T-helper 2 cell (primary cell): ENCODE data around the gene C13orf46.

Source experiments
- DNase-seq, 5 experiments: peaks; one replicate each; pipeline versions ENCODE4 v3.0.0 to v3.0.0-alpha.2; 2012 to 2022

Gene C13orf46

GRCh38 chr13:113953561-113953960 is 20.3 kb downstream of the C13orf46 start:
- no peak for DNase-seq

DNA sequence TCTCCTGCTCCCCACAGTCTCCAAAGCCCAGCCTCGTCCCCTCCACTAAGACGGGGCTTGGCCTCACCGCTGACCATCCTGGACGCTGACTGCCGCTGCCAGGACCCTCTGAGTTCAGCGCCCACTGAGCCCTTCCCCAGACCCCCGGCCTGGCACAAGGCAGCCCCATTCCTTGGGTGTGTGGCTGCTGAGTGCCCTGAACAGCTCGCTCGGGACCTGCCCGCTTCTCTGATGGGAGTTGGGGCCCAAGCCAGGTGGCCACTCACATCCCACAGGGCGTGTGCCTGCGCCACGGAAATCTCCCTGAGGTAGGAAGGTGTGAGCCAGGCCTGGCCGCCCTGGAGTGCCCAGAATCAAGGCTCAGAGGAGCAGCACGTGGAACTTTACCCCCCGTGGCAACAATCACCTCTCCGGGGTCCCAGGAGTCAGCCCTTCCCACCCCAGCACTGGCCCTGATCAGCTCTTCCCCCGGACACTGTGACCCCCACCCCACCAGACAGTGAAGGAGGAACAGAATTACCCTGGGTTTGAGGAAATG is 20.8 kb downstream of the C13orf46 start:
- DNase-seq, result no peak

DNA sequence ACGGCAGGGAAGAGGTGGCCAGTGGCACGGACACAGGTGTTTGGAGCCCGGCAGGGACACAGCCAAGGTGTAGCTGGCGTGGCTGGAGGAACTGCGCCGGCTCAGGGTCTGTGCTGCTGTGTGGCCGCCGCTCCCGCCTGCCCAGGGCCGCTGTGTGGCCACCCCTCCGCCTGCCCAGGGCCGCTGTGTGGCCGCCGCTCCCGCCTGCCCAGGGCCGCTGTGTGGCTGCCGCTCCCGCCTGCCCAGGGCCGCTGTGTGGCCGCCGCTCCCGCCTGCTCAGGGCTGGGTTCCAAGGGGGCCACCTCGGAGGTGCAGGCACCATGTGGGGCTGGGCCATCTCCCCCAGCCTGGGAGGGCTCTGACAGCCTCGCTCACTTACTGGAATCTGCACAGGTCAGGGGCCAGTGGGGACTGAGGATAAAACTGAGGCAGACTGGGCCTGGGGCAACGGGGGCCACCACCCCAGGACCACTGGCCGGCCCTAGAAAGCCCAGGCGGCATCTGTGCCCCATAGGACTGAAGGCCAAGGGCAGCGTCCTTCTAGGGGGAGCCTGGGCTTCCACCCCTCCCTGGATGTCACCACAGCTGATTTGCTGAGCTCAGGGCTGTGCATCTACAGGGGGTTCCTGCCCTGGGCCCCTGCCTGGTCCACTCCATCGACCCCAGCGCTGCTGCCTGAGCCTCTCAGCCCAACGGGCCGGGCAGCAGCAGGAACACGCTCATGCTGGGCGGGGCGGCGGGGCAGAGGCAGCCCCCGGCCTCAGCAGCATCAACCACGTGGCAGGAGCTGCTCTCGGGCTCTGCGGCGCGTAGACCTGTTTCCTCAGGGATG is 21.5 kb downstream of the C13orf46 start:
- no peak for DNase-seq

DNA sequence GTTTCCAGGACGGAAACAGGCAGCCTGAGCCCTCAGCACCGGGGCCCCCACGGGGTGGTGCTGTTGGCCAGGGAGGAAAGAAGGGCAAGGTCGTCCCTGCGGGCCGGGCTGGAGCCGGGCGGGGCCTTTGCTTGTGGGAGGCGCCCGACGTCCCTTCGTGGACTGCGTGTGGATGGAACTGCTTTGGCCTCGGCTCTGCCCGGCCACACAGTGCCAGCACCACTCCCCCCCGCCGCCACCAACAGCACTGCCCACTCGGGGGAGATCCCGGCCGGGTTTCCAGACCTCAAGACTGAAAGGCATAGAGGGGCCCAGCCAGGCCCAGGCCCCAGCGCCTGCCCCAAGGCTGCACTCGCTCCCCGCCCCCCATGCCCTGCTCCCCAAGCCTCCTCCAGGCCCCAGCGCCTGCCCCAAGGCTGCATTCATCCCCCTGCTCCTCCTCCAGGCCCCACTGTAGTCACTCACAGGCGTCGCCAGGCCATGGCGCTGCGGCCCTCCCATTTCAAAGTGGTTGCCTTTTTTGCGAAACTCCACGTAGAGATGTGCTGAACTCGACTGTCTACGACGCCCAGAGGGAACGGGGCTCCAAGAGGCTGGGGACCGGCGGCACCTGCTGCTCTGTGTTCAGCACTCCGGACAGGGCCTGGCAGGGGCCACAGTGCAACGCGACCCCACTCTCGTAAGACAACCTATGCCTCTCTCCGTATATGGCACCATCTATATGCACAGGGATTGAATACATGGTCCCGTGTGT is 22.5 kb downstream of the C13orf46 start:
- peak in 4 of 5 experiments; percentile 10 to 45 (median 29) for DNase-seq

DNA sequence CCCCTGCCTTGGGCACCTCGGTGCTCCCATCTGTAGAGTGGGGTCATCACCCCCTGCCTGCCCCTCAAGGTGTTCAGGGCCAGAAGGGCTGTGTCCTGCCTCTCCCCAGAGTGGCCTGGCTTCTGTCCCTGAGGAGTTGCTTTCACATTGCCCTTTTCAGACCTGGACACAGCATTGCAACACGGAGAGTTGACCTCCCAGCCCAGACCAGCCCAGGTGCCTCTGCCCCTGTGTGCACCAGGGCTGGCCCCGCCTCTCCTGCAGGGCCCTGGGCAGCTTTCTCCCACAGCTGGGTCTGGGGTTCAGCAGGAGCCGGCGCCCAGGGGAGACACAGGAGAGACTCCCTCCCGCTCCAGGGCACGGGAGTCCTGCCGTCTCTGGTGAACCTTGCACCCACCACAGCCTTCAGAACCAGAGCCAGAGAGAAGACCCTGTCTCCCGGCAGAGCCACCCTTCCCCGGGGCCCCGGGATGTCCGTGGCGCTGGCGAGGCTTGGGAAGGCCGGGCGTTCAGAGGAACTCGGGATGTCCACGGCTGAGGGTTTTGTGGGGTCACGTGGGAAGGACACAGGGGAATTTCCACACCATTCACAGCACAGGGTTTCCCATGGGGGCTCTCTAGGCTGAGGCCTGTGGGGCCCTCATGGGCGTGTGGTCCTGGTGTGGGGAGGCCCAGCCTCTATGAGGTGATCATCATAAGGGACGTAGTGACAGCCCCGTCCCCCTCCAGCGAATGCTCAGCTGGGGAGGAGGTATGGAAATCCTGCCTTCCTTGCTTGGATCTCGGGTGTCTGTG is 23.2 kb downstream of the C13orf46 start:
- no peak for DNase-seq

DNA sequence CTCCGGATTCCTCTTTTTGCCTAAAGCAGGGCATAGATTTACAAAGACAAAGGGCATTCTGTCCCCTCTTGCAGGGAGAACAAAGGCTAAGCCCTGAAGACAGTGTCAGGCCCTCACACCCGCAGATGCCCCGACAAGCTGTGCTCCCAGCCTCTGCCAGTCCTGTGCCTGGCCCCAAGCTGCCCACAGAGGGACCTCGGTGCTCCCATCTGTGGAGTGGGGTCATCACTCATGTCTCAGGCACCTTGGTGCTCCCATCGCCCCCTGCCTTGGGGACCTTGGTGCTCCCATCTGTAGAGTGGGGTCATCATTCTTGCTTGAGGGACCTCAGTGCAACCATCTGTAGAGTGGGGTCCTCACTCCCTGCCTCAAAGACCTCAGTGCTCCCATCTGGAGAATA is 24.3 kb downstream of the C13orf46 start:
- DNase-seq, result no peak

DNA sequence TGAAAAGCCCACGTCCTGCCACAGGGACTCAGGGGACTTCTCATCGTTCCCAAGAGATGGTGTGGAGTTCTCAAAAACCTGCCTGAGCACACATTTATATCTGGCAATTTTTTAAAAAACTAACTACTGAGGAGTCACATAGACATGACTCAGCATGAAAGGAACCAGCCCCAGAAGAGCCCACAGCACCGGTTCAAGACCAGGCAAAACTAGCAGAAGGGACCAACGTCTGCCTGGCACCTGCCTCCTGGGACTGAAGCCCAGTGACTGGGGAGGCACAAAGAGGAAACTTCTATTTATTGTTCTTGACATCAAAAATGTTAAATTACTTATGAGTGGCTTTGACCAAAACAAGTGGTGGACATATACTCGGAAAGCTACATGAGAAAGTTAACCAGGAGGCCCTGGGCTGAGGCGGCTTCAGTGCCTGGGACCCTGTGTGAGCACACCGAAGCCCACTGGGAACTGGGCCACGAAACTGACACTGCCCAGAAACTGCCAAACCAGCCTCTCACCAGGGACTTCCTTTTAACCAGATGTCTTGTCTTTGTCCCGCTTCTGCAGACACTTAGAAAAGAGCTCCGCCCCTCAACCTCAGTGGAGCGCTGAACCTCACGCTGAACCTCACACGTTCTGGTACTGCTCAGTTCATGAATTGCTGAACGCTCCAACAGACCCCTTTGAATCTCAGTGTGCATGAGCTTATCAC is 25.7 kb downstream of the C13orf46 start:
- no peak for DNase-seq

DNA sequence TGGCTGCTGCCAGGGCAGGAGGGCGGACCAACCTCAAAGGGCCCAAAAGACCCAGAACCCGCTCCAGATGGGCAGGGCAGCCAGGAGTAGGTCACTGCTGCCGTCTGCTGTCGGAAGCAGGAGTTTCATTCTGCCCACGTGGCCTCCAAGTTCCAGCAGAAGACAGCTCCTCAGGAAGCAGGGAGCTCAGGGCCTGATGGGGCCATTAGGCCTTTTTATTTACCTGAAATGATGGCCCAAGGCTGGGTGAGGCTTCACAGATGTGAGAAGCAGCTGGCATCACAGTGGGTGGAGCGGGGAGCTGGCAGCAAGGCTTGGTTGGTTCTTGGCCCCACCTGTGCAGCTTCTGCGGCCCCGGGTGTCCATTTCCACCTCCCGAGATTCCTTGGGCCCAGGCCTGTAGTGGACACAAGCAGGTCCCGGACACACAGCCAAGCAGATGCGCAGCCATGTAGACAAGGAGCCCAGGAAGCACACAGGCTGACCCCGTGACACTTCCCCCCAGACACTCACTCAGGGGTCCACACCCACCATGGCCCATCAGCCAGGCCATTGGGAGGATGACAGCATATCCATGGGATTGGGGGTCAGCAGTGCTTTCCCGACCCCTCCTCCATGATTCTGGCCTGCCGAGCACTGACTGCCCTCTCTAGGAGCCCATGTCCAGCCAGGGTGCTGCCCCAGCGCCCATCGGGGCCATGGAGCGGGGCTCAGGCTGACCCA is 26.4 kb downstream of the C13orf46 start:
- no peak for DNase-seq

DNA sequence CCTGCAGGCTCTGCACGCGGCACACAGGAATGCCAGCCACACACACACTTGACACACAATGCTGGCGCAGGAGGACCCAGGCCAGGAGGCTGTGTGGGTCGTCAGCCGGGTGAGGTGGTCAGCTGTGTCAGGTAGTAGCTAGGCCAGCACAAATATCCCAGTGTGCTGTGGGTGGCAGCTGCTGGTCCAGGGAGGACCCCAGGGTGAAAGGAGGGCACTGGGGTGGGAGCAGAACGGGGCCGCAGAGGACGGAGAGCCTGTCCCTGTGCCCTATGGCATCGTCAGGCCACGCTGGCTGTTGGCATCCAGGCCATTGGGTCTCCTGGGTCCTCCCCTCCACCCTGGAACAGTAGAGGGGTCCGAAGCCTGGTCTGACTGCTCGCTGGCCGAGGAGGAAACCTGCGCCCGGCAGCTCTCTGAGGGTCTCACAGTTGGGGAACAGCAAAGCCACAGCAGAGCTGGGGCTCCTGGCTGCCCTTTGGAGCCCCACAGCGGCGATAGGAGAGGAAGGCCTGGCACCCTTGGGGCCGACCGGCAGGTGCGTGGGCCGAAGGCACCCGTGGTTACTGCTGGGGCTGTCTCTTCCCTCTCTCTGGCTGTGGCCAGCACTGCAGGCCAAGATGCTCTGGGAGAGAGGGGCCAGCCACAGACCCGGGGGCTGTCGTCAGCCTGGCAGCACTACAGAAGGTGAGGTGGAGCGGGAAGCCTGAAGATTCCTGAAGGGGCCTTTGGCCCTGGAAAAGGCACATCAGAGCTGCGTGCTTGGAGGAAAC is 27.3 kb downstream of the C13orf46 start:
- no peak for DNase-seq

GRCh38 chr13:113945857-113946408 is 27.9 kb downstream of the C13orf46 start:
- no peak for DNase-seq

DNA sequence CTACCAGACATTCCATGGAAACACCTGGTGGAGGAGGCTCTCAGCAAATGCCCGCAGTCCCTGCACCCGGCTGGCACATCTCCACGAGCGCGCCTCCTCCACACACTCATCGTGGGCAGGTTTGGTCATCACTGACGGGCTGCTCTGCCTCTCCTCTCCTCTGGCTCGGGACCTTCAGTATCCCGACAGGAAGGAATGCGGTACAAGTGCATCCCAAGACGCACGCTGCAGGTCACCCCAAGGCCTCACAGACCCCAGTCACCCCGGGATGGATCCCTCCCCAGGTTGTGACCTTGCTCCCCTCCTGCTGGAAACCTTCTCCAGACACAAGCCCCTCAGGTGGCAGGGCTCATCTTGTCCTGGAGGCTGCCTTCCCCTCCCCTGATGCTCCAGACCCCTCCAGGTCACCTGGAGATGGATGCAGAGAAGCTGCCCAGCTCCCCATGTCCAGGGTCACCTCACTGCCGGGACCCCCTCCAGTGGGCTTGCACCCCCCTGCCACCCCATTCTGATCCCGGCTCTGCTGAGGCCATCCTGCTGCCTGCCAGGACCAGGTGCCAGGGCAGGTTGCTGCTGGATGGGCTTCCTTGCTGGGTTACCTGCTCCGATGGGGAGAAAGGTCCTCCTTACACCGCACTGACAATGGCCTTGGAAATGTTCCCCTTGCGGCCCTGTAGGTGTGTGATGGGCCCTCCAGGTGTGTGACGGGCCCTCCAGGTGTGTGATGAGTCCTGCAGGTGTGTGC is 29.9 kb downstream of the C13orf46 start:
- DNase-seq, result no peak

DNA sequence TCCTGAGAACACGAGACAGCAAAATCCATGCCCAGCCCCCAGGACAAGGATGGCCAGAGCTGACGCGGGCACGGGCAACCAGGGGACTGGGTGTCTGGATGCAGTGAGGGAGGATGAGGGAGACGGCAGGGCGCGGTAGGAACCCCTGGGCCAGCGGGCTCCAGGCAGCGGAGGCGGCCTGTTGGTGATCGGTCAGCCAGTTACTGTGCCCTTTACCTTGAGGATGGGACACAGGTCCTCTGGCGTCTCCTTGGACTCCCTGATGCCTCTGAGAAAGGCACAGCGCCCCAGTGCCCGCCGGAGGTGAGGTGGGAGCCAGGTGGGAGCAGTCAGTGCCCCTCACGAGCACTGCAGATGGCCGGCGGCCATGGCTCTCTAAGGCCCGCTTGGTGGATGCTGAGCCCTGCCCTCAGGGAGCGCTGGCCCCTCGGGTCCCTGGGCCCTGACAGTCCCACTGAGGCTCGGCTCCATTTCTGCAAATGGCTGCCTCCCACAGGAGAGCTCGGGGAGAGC is 31.2 kb downstream of the C13orf46 start:
- no peak for DNase-seq

- no peak for DNase-seq
Measured at GRCh38 chr13:113941571-113942191, 32.2 kb downstream of the C13orf46 start.

- no peak for DNase-seq
Measured at GRCh38 chr13:113939944-113940297, 34.0 kb downstream of the C13orf46 start.

GRCh38 chr13:113939129-113939943 is 34.5 kb downstream of the C13orf46 start:
- DNase-seq, result no peak

DNA sequence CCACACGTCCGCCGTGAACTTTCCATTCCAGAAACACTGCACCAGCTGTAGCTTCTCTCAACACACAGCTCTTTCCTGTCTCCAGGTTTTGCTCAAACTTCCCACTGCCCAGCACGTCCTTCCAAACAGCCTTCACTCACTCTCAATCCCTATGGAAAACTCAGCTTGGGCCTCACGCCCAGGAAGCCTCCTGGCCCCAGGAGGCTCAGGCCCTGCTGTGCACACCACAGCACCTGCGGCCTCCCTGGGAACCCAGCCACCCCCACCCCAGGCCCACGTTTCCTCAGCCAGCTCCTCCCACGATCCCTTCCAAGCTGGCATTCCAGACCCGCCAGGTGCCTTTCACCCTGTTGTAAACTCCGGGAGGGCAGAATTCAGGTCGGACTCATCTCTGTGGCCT is 35.2 kb downstream of the C13orf46 start:
- DNase-seq, result no peak

DNA sequence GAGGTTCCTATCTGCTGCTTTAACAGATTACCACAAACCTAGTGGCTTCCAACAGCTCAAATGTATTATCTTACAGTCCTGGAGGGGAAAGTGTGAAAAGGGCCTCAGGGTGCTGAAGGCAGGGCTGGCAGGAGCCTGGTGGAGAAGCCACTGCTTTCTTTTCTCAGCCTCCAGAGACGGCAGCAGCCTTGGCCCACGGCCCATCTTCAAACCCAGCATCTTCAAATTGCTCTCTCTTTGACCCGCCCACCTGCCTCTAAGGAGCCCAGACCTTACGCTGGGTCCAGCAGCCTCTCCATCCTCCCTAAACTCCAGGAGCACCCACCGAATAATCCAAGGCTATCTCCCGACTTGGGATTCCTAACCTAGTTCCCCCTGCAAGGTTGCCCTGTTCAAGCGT is 35.6 kb downstream of the C13orf46 start:
- DNase-seq, result no peak

GRCh38 chr13:113937527-113938180 is 36.2 kb downstream of the C13orf46 start:
- no peak for DNase-seq
